HFF-Myc (cell line): ENCODE results near the gene F12.

ENCODE experiments used
- DNase-seq: peaks from one replicate; pipeline ENCODE4 v3.0.0-alpha.2; 2011; ENCODE audit warnings: low read depth; ENCODE audit errors: extremely low read depth
- H3K4me3 ChIP-seq: replicated peaks from 2 replicates; pipeline ENCODE4 v1.5.1; 2011; ENCODE audit warnings: low read depth, mild to moderate bottlenecking, control low read depth, low read length
- CTCF ChIP-seq: IDR thresholded peaks from 2 replicates; pipeline ENCODE4 v1.5.1; 2012; ENCODE audit warnings: mild to moderate bottlenecking, low read depth, low read length, control low read depth; ENCODE audit errors: missing control alignments

The F12 gene

GRCh38 chr5:177409043-177409801, at the start of gene F12:
F12 (minus strand) TSS chr5:177409564; CDS start chr5:177409527, 37 bp downstream.
- no peak for TF ChIP-seq CTCF
- H3K4me3 ChIP-seq = no peak within 1 kb of the TSS
- no peak for DNase-seq

- DNase-seq = no peak
- no peak for TF ChIP-seq CTCF
- H3K4me3 ChIP-seq = no peak overlapping the region
These were observed 49.6 kb upstream of the F12 start for GRCh38 chr5:177458912-177459350.

DNA sequence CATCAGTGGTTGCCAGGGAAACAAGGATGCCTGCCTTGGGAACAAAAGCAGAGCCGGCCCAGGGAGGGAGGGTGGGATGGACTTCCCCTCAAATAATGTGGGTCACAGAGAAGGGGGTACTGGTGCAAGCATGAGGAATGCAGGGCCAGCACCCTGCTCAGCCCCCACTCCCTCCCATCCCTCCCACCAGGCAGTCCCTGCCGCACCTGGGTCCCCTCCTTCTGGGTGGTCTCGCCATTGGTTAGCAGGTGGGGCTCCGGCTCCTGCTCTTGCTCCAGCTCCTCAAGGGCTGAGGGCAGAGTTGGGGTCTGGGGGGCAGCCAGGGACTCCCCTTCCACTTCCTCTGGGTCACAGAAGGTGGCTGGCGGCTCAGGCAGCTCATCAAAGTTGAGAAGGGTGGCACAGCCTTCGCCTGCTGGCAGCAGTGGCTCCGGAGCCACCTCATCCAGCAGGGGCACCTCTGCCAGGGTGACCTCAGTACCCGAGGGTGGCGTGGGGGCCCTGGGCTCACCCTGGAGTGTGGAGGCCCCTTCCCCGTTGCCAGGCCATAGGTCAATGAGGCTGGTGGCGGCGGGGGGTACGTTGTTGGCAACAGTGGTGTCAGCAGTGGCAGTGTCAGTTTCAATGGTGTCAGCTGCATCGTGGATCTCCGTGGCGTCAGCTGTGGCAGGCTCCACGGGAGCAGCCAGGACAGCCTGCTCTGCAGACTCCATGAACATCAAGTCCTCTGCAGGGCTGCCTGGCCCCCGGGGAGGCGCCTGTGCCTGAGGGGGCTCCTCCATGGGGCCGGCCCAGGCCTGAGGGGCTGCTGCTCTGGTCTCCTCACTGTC, 48.7 kb upstream of the F12 start:
- DNase-seq = no peak
- H3K4me3 ChIP-seq = no peak overlapping the region
- no peak for TF ChIP-seq CTCF

- DNase-seq = peak; percentile 95
- H3K4me3 ChIP-seq = no peak overlapping the region
- peak; percentile 55 for TF ChIP-seq CTCF
These were observed 47.9 kb upstream of the F12 start for GRCh38 chr5:177456976-177457851.

GRCh38 chr5:177456591-177456964, 47.2 kb upstream of the F12 start:
- no peak overlapping the region for H3K4me3 ChIP-seq
- TF ChIP-seq CTCF = no peak
- no peak for DNase-seq

- peak overlapping the region; percentile 45 for H3K4me3 ChIP-seq
- TF ChIP-seq CTCF = peak; percentile 91
- DNase-seq = no peak
These were observed 46.6 kb upstream of the F12 start for GRCh38 chr5:177455661-177456590.
